ENCODE measurements around the gene TJP3.

Gene TJP3

DNA sequence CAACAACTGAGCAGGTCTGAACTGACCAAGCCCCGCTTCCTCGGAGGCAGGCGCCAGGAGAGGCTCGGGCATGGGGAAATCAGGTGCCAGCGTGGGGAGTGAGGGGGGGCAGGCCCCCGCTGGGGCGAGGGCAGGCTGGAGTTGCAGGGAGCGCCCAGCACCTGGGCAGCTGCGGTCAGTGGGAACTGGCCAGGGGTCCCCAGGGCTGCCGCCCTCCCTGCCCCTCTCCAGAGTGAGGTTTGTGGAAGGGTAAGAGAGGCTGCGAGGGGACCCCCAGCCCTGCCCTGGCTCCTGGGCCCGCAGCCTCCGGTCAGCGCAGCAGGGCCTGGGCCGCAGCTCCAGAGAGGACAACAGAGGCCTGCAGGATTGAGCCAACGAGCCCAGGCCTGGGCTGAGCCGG, 40.4 kb upstream of the TJP3 start:
- no peak overlapping the region for H3K9ac ChIP-seq (ENCODE audit: low read length)
- peaks cover 39% of the 10 kb centered on the region for H3K4me1 ChIP-seq (ENCODE audit: control insufficient read depth, insufficient read depth, low read length)
- peaks cover 12% of the 10 kb centered on the region for H3K36me3 ChIP-seq (ENCODE audit: control insufficient read depth, insufficient read depth, low read length)
- H3K4me3 ChIP-seq (ENCODE audit: low read length): no peak overlapping the region
- H3K27me3 ChIP-seq (ENCODE audit: control insufficient read depth, insufficient read depth, low read length): no peaks in the 10 kb centered on the region
- peak overlapping the region; percentile 100 for H3K27ac ChIP-seq (ENCODE audit: low read depth, low read length)

DNA sequence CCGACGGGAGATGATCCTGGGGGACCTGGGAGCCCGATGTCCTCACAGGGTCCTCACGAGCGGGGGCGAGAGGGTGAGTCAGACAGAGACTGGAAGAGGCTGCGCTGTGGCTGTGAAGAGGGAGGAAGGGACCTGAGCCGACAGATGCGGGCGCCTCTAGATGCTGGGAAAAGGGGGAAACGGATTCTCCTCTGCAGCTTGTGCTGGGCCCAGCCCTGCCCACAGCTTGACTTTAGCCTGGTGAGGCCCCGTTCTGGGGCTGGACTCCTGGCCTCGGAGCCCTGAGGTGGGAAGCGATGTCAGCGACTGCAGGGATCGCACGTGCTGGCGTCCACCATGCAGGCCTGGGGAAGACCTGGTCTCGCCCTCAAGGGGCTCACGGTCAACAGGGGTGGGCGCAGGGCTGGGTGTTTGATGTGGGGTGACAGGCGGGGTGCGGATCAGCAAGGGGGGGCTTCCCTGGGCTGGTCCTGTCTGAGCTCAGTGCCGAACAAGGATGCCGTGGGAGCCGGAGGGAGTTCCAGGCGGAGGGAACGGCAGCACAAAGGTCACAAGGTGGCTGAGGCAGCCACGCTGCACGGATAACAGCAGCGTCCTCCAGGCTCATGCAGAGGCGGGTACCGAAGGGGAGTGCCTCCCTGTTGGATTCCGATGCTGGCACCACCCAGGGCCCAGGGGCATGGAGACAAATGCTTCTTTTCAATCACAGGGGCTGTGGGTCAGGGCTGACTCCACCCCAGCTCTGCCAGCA, 39.7 kb upstream of the TJP3 start:
- Histone ChIP-seq H3K27ac (ENCODE audit: low read depth, low read length) (peak overlapping the region; percentile 100), H3K36me3 (ENCODE audit: control insufficient read depth, insufficient read depth, low read length) (peaks cover 7% of the 10 kb centered on the region), H3K4me3 (ENCODE audit: low read length) (peak overlapping the region; percentile 19), H3K4me1 (ENCODE audit: control insufficient read depth, insufficient read depth, low read length) (peaks cover 42% of the 10 kb centered on the region), H3K9ac (ENCODE audit: low read length) (no peak overlapping the region), H3K27me3 (ENCODE audit: control insufficient read depth, insufficient read depth, low read length) (no peaks in the 10 kb centered on the region)

- H3K27me3 ChIP-seq (ENCODE audit: control insufficient read depth, insufficient read depth, low read length): no peaks in the 10 kb centered on the region
- H3K9ac ChIP-seq (ENCODE audit: low read length): no peak overlapping the region
- peak overlapping the region; percentile 100 for H3K27ac ChIP-seq (ENCODE audit: low read depth, low read length)
- peak overlapping the region; percentile 19 for H3K4me3 ChIP-seq (ENCODE audit: low read length)
- peaks cover 42% of the 10 kb centered on the region for H3K4me1 ChIP-seq (ENCODE audit: control insufficient read depth, insufficient read depth, low read length)
- H3K36me3 ChIP-seq (ENCODE audit: control insufficient read depth, insufficient read depth, low read length): no peaks in the 10 kb centered on the region
Measured at GRCh38 chr19:3669082-3669946, 38.9 kb upstream of the TJP3 start.

- no peaks in the 10 kb centered on the region for H3K36me3 ChIP-seq (ENCODE audit: control insufficient read depth, insufficient read depth, low read length)
- H3K4me3 ChIP-seq (ENCODE audit: low read length): peak overlapping the region; percentile 69
- peaks cover 42% of the 10 kb centered on the region for H3K4me1 ChIP-seq (ENCODE audit: control insufficient read depth, insufficient read depth, low read length)
- H3K9ac ChIP-seq (ENCODE audit: low read length): peak overlapping the region; percentile 89
- peak overlapping the region; percentile 100 for H3K27ac ChIP-seq (ENCODE audit: low read depth, low read length)
- no peaks in the 10 kb centered on the region for H3K27me3 ChIP-seq (ENCODE audit: control insufficient read depth, insufficient read depth, low read length)
Measured at GRCh38 chr19:3669947-3670795, 38.0 kb upstream of the TJP3 start.

GRCh38 chr19:3670796-3671679, 37.1 kb upstream of the TJP3 start:
- Histone ChIP-seq H3K4me1 (ENCODE audit: control insufficient read depth, insufficient read depth, low read length) (peaks cover 42% of the 10 kb centered on the region), H3K4me3 (ENCODE audit: low read length) (peak overlapping the region; percentile 69), H3K27me3 (ENCODE audit: control insufficient read depth, insufficient read depth, low read length) (no peaks in the 10 kb centered on the region), H3K27ac (ENCODE audit: low read depth, low read length) (peak overlapping the region; percentile 100), H3K36me3 (ENCODE audit: control insufficient read depth, insufficient read depth, low read length) (no peaks in the 10 kb centered on the region), H3K9ac (ENCODE audit: low read length) (peak overlapping the region; percentile 89)

DNA sequence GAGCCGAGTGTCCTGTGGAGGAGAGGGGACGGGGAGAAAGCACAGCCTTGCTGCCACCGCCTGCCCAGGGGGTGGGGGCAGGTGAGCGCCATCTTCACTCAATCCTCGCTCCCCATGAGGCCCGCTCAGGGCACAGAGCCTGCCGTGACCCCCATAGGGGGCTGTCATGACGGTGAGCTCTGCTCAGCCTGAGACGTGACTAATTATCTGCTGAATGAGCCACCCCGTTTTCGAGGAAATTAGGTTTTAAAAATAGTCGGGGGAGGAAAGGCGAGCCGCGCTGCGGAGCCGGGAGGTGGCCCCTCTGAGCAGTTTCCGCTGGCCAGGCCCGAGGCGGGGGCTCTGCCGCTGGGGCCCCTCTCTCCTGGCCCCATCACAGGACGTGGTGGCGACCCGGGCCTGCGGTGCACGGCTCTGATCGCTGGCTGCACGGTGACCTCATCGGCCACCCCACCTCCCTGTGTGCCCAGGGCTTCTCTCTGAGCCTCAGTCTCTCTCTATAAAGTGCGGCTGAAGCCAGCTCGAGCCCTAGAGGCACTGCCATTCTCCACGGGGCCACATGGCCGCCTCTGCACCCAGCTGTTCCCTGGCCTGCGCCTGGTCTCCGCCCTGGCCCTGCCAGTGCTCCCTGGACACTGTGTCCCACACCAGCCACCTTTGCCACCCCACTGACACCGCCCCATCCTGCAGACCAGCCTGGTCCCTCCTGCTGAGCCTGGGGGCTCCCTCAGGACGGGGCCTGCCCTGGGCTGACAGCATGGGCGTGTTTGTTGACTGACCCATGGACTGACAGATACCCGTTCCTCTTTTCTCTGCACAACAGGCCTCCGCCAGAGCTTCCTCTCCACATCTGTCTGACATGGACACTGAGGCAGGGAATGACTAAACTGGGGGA, 36.3 kb upstream of the TJP3 start:
- Histone ChIP-seq H3K27me3 (ENCODE audit: control insufficient read depth, insufficient read depth, low read length) (no peaks in the 10 kb centered on the region), H3K9ac (ENCODE audit: low read length) (peak overlapping the region; percentile 34), H3K4me1 (ENCODE audit: control insufficient read depth, insufficient read depth, low read length) (peaks cover 42% of the 10 kb centered on the region), H3K27ac (ENCODE audit: low read depth, low read length) (peak overlapping the region; percentile 100), H3K36me3 (ENCODE audit: control insufficient read depth, insufficient read depth, low read length) (no peaks in the 10 kb centered on the region), H3K4me3 (ENCODE audit: low read length) (peak overlapping the region; percentile 69)

DNA sequence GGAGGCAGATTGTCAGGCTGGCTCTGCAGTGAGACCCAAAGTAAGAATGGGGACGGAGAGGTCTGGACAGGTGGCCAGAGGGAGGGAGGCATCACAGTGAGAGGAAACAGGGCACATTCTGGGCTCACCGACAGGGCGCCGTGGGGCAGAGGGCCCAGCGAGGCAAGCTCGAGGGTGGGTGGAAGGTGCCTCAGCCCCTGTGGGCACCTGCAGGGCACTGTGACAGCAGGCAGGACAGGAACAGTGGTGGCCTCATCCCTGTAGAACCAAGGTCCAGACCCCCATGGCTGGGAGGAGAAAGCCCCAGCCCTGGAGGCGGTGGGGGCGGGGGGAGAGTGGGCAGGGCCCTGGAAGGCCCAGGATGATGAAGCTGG, 35.6 kb upstream of the TJP3 start:
- peak overlapping the region; percentile 100 for H3K27ac ChIP-seq (ENCODE audit: low read depth, low read length)
- no peaks in the 10 kb centered on the region for H3K36me3 ChIP-seq (ENCODE audit: control insufficient read depth, insufficient read depth, low read length)

DNA sequence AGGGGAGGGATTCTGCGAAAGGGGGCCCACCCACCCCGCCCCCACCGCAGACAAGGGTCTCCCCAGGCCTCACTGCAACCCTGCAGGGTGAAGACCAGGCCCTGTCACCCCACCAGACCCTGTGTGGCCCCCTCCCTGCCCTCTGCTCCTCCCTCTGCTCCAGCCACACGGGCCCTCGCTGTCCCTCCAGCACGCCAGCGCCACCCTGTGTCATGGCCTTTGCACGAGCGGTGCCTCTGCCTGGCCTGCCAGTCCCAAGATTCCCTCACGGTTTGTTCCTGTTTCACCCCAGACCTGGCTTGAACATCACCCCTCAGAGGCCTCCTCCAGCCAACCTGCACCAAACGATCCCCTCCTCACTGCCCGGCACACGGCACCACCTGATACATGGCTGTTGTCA, 35.2 kb upstream of the TJP3 start:
- Histone ChIP-seq H3K4me3 (ENCODE audit: low read length) (no peak overlapping the region), H3K27me3 (ENCODE audit: control insufficient read depth, insufficient read depth, low read length) (no peaks in the 10 kb centered on the region), H3K36me3 (ENCODE audit: control insufficient read depth, insufficient read depth, low read length) (no peaks in the 10 kb centered on the region), H3K27ac (ENCODE audit: low read depth, low read length) (peak overlapping the region; percentile 79), H3K9ac (ENCODE audit: low read length) (no peak overlapping the region), H3K4me1 (ENCODE audit: control insufficient read depth, insufficient read depth, low read length) (peaks cover 39% of the 10 kb centered on the region)

More for the DNA sequence above, 35.6 kb upstream of the TJP3 start:
- H3K4me1 ChIP-seq (ENCODE audit: control insufficient read depth, insufficient read depth, low read length): peaks cover 42% of the 10 kb centered on the region
- H3K4me3 ChIP-seq (ENCODE audit: low read length): no peak overlapping the region
- H3K27me3 ChIP-seq (ENCODE audit: control insufficient read depth, insufficient read depth, low read length): no peaks in the 10 kb centered on the region
- H3K9ac ChIP-seq (ENCODE audit: low read length): no peak overlapping the region

- peak overlapping the region; percentile 79 for H3K27ac ChIP-seq (ENCODE audit: low read depth, low read length)
- H3K4me1 ChIP-seq (ENCODE audit: control insufficient read depth, insufficient read depth, low read length): peaks cover 31% of the 10 kb centered on the region
- H3K36me3 ChIP-seq (ENCODE audit: control insufficient read depth, insufficient read depth, low read length): no peaks in the 10 kb centered on the region
- H3K27me3 ChIP-seq (ENCODE audit: control insufficient read depth, insufficient read depth, low read length): no peaks in the 10 kb centered on the region
- no peak overlapping the region for H3K9ac ChIP-seq (ENCODE audit: low read length)
- no peak overlapping the region for H3K4me3 ChIP-seq (ENCODE audit: low read length)
Measured at GRCh38 chr19:3673506-3674439, 34.4 kb upstream of the TJP3 start.

- Histone ChIP-seq H3K9ac (ENCODE audit: low read length) (no peak overlapping the region), H3K4me3 (ENCODE audit: low read length) (no peak overlapping the region), H3K27me3 (ENCODE audit: control insufficient read depth, insufficient read depth, low read length) (no peaks in the 10 kb centered on the region), H3K4me1 (ENCODE audit: control insufficient read depth, insufficient read depth, low read length) (peaks cover 21% of the 10 kb centered on the region), H3K27ac (ENCODE audit: low read depth, low read length) (peak overlapping the region; percentile 79), H3K36me3 (ENCODE audit: control insufficient read depth, insufficient read depth, low read length) (no peaks in the 10 kb centered on the region)
Measured at GRCh38 chr19:3674784-3675543, 33.2 kb upstream of the TJP3 start.
